ENCODE data around the gene DNAJB8. TPM values are rescaled to one million over a fixed set of nuclear protein-coding genes. Genes with fewer than 3 reads are reported as not detected.
A peak's percentile ranks its signal among the peaks of the same experiment; 100 is the strongest.

Gene DNAJB8
- total RNA-seq, 4 donors from 2014 or later = not detected

GRCh38 chr3:128501431-128501830 lies 34.7 kb upstream of the DNAJB8 start:
- peak in 1 of 2 donors; percentile 54 for DNase-seq (ENCODE audit: low spot score in 2 of 2)
- TF ChIP-seq POLR2A (IDR thresholded peaks at IDR 0.05) = no peak
- TF ChIP-seq, protein P1, sequence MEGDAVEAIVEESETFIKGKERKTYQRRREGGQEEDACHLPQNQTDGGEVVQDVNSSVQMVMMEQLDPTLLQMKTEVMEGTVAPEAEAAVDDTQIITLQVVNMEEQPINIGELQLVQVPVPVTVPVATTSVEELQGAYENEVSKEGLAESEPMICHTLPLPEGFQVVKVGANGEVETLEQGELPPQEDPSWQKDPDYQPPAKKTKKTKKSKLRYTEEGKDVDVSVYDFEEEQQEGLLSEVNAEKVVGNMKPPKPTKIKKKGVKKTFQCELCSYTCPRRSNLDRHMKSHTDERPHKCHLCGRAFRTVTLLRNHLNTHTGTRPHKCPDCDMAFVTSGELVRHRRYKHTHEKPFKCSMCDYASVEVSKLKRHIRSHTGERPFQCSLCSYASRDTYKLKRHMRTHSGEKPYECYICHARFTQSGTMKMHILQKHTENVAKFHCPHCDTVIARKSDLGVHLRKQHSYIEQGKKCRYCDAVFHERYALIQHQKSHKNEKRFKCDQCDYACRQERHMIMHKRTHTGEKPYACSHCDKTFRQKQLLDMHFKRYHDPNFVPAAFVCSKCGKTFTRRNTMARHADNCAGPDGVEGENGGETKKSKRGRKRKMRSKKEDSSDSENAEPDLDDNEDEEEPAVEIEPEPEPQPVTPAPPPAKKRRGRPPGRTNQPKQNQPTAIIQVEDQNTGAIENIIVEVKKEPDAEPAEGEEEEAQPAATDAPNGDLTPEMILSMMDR (IDR thresholded peaks at IDR 0.05) = no peak
- H3K4me3 ChIP-seq (ENCODE audit: low read depth, poor library complexity, severe bottlenecking) = no peak overlapping the region
- WGBS, 2 donors = 68 to 78% methylated on average over 3 of the region's 3 CpGs
- intact Hi-C loops (cut with DNase I; ENCODE audit: low total_unique reads) = loop anchor here (10.0 kb wide), 1 partner anchor 407 kb away; no protein-coding TSS in a partner anchor

- TF ChIP-seq POLR2A (IDR thresholded peaks at IDR 0.05) = no peak
- TF ChIP-seq, protein P1 (IDR thresholded peaks at IDR 0.05) = no peak
Observed at GRCh38 chr3:128500556-128500955, 33.9 kb upstream of the DNAJB8 start.

DNA sequence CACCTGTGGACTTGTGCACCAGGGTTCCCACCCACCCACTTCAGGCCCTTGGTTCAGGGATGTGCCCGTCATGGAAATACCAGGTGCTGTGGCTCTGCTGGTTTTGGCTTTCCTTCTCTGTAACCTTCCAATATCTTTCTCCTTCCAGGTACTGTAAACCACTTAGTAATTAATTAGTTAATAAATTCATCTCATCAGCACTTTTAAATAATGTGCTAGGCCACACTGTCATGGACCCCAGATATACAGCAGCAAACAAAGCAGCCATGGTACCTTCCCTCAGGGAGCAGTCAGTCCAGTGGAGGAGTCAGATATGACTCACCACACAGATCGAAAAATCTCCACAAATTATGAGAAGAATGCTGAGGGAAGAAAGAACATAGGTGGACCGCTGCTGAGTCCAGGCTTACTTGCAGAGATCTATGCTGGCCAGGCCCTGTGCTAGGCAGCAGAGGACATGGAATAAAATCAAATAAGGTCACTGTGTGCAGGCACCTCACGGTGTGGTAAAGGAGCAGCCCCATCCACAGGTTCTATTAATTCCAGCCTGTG lies 33.1 kb upstream of the DNAJB8 start:
- TF ChIP-seq POLR2A (IDR thresholded peaks at IDR 0.05) = no peak
- TF ChIP-seq, protein P1 (IDR thresholded peaks at IDR 0.05) = no peak
- 81 to 86% methylated on average over 4 of the region's 4 CpGs for WGBS, 2 donors
- peak in 1 of 2 donors; percentile 18 for DNase-seq (ENCODE audit: low spot score in 2 of 2)
- H3K4me3 ChIP-seq (ENCODE audit: low read depth, poor library complexity, severe bottlenecking) = no peak overlapping the region
- intact Hi-C loops (cut with DNase I; ENCODE audit: low total_unique reads) = loop anchor here (10.0 kb wide), 2 partner anchors 405 to 425 kb away; no protein-coding TSS in a partner anchor

More at GRCh38 chr3:128500556-128500955, 33.9 kb upstream of the DNAJB8 start:
- intact Hi-C loops (cut with DNase I; ENCODE audit: low total_unique reads) = loop anchor here (10.0 kb wide), 1 partner anchor 406 kb away; no protein-coding TSS in a partner anchor
- peak in 1 of 2 donors; percentile 8 for DNase-seq (ENCODE audit: low spot score in 2 of 2)
- 85 to 88% methylated on average over 4 of the region's 4 CpGs for WGBS, 2 donors
- H3K4me3 ChIP-seq (ENCODE audit: low read depth, poor library complexity, severe bottlenecking) = no peak overlapping the region

DNA sequence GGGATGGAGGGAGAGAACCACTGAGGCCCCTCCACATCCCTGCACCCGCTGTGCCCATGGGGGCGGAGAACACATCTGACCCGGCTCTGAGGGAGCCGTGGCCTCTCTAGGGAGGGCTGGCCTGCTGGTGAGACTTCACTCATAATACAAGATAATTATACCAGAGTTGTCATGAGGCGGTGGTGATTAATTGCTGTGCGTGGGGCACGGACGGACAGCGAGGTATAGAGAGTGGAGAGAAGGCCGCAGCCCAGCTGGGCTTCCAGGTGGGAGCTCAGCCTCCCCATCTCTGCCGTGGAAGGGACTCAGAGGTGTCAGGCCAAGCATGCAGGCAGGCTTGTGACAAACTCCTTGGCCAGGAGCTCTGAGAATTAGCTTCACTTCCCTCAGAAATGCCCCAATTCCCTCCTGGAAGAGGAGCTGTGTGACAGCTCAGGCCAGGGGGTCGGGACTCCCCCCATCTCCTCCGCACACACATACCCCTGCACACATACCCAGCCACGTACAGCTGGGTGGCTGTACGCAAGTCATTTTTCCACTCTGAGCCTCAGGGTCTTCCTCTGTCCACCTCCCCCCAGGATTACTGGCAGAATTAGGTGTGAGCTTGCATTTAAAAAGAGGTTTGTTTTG lies 32.3 kb upstream of the DNAJB8 start:
- WGBS, 2 donors = 70 to 76% methylated on average over 15 of the region's 15 CpGs
- peak in 1 of 2 donors; percentile 61 for DNase-seq (ENCODE audit: low spot score in 2 of 2)
- intact Hi-C loops (cut with DNase I; ENCODE audit: low total_unique reads) = loop anchor here (10.0 kb wide), 1 partner anchor 424 kb away; no protein-coding TSS in a partner anchor

DNA sequence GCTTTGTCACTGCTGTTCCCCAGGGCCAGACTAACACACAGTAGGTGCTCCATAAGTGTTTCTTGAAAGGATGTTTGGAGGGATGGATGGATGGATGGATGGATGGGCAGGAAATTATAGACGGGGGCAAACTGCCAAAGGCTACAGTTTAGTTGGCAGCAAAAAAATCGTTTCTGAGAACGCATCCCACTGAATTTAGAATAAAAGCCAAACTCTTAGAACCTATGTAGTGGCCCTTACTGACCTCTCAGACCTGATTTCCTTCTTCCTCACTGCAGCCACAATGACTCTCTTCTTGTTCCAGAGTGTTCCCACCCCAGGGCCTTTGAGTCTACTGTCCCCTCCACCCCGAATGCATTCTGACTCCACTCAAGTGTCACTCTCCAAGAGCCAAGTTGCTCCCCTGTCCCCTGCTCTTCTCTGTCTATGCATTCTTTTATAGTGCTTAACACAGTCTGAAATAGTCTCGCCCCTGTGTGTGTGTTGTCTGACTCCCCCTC lies 31.5 kb upstream of the DNAJB8 start:
- no peak overlapping the region for H3K4me3 ChIP-seq (ENCODE audit: low read depth, poor library complexity, severe bottlenecking)
- intact Hi-C loops (cut with DNase I; ENCODE audit: low total_unique reads) = loop anchor here (10.0 kb wide), 1 partner anchor 423 kb away; no protein-coding TSS in a partner anchor
- no peak for TF ChIP-seq POLR2A (IDR thresholded peaks at IDR 0.05)
- TF ChIP-seq, protein P1 (IDR thresholded peaks at IDR 0.05) = no peak
- no peak for DNase-seq (ENCODE audit: low spot score in 2 of 2)
- 29 to 32% methylated on average over 5 of the region's 5 CpGs for WGBS, 2 donors

More for the DNA sequence above, 32.3 kb upstream of the DNAJB8 start:
- TF ChIP-seq POLR2A (IDR thresholded peaks at IDR 0.05) = no peak
- TF ChIP-seq, protein P1 (IDR thresholded peaks at IDR 0.05) = no peak
- H3K4me3 ChIP-seq (ENCODE audit: low read depth, poor library complexity, severe bottlenecking) = no peak overlapping the region
